PC-3 (cell line): ENCODE measurements around the gene USP53. TPM values are rescaled to one million over a fixed set of nuclear protein-coding genes. Genes with fewer than 3 reads are reported as not detected.

Source experiments
- ATAC-seq: fragments of 200-7000 bp; cut with Tn5 transposase; 2 replicates; pipeline ENCODE4 v1.9.1; 2020; ENCODE audit warnings: mild to moderate bottlenecking, moderate library complexity
- BruUV-seq: library from RNA; stranded (reverse); fragments of 400-500 nt; replicated peaks from 2 replicates; lab custom pipeline; 2021; lab: Mats Ljungman, UMichigan
- CTCF ChIA-PET: fragments of 300-600 bp; sonication (Branson Sonifier 250); formaldehyde crosslinking; loops from one replicate; lab custom pipeline; 2022; ENCODE audit warnings: antibody characterized with exemption; lab: Charles Lee
- POLR2A ChIA-PET: fragments of 300-600 bp; sonication (Branson Sonifier 250); formaldehyde crosslinking; loops from one replicate; lab custom pipeline; 2022; ENCODE audit warnings: antibody characterized with exemption; ENCODE audit not compliant: unreplicated experiment; lab: Charles Lee
- DNase-seq: peaks from one replicate; pipeline ENCODE4 v3.0.0-alpha.2; 2015
- H2AFZ ChIP-seq: fragments of 300-600 bp; sonication (generic); 2 replicates; pipeline ENCODE4 v1.6.0; 2016; ENCODE audit warnings: antibody characterized with exemption, low read length
- H3F3A ChIP-seq: fragments of 300-600 bp; sonication (generic); one replicate; pipeline ENCODE4 v1.6.0; 2017; ENCODE audit warnings: antibody characterized with exemption, low read length, control low read depth, mild to moderate bottlenecking; ENCODE audit not compliant: unreplicated experiment
- H3K27ac ChIP-seq: fragments of 300-600 bp; sonication (generic); 2 replicates; pipeline ENCODE4 v1.5.1; 2016; ENCODE audit warnings: mild to moderate bottlenecking, low read length
- H3K27me3 ChIP-seq: fragments of 300-600 bp; sonication (generic); 2 replicates; pipeline ENCODE4 v1.6.1; 2016; ENCODE audit warnings: low read length, mixed read lengths
- H3K36me3 ChIP-seq: fragments of 300-600 bp; sonication (generic); 2 replicates; pipeline ENCODE4 v1.6.1; 2016; ENCODE audit warnings: low read depth, mixed run types, low read length, mixed read lengths
- H3K4me1 ChIP-seq: fragments of 300-600 bp; sonication (generic); 2 replicates; pipeline ENCODE4 v1.5.1; 2016; ENCODE audit warnings: low read length; ENCODE audit not compliant: insufficient read depth
- H3K4me2 ChIP-seq: fragments of 300-600 bp; sonication (generic); 2 replicates; pipeline ENCODE4 v1.6.0; 2016; ENCODE audit warnings: low read length
- H3K4me3 ChIP-seq: fragments of 300-600 bp; sonication (generic); 2 replicates; pipeline ENCODE4 v1.5.1; 2016; ENCODE audit warnings: mild to moderate bottlenecking, low read length, mixed read lengths
- H3K79me2 ChIP-seq: fragments of 300-600 bp; sonication (generic); 2 replicates; pipeline ENCODE4 v1.6.1; 2017; ENCODE audit warnings: low read length, mixed read lengths
- H3K9ac ChIP-seq: fragments of 300-600 bp; sonication (generic); 2 replicates; pipeline ENCODE4 v1.6.0; 2016; ENCODE audit warnings: mild to moderate bottlenecking, low read length
- H3K9me2 ChIP-seq: fragments of 300-600 bp; sonication (generic); replicated peaks from 2 replicates; pipeline ENCODE4 v1.6.1; 2016; ENCODE audit warnings: mixed run types, low read length, mixed read lengths
- H3K9me3 ChIP-seq: fragments of 300-600 bp; sonication (generic); 2 replicates; pipeline ENCODE4 v1.6.1; 2016; ENCODE audit warnings: low read length, mixed read lengths
- H4K20me1 ChIP-seq: fragments of 300-600 bp; sonication (generic); 2 replicates; pipeline ENCODE4 v1.6.1; 2016; ENCODE audit warnings: low read length, mixed read lengths
- EZH2 ChIP-seq: fragments of 300-600 bp; sonication (generic); IDR thresholded peaks from one replicate; pipeline ENCODE4 v1.6.1; 2017; ENCODE audit warnings: antibody characterized with exemption, mild to moderate bottlenecking, low read length; ENCODE audit not compliant: unreplicated experiment
- EZH2phosphoT487 ChIP-seq: fragments of 300-600 bp; sonication (generic); IDR thresholded peaks from 2 replicates; pipeline ENCODE4 v1.6.1; 2018; ENCODE audit warnings: mild to moderate bottlenecking, antibody characterized with exemption, low read length, borderline replicate concordance
- intact Hi-C: fragments of 100-400 bp; cut with micrococcal nuclease; formaldehyde crosslinking; loops from 2 replicates; pipeline ENCODE4 v1.9.0; 2023
- total RNA-seq: library from RNA; depleted of rRNA; stranded (reverse); fragments of >200 nt; gene quantifications from 2 replicates; pipeline ENCODE4 v1.2.3, GENCODE V29; 2014
- TF ChIP-seq, protein P1 (sequence below): fragments of 300-600 bp; sonication (generic); conservative IDR thresholded peaks from 2 replicates; pipeline ENCODE4 v1.5.1; 2017; ENCODE audit warnings: antibody characterized with exemption, low read depth, mild to moderate bottlenecking, low read length

USP53 gene
- total RNA-seq, 1 experiment from 2014 or later, result 8.7 TPM

DNA sequence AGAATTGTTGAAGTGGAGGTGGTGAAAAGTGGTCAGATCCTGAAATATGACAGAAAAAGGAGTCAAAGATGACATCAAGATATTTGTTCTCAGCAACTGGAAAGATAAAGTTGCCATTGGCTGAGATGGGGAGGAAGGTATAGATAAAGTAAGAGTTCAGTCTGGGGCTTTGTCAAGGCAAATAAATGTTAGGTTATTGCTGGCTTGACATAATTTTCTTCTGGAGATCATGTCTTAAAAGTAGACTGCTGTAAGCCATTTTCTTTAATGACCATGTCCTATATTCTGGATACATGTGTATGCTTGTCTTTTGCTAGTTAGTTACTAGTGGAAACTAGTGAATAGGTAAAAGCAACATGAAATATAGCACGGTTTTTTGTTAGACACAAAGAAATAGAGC lies 5.6 kb downstream of the USP53 start:
- DNase-seq (no peak), ATAC-seq (no peak)
- no peak overlapping the region for H3K9ac ChIP-seq
- peaks cover 17% of the 10 kb centered on the region for H4K20me1 ChIP-seq
- ChIA-PET CTCF (no interaction called here), POLR2A (no interaction called here)
- no peaks in the 10 kb centered on the region for H3F3A ChIP-seq
- H2AFZ ChIP-seq, result no peak overlapping the region
- no peak overlapping the region for H3K4me3 ChIP-seq
- H3K36me3 ChIP-seq, result peaks cover 8% of the 10 kb centered on the region; the same call in 1 of the 2 replicates
- peaks cover 67% of the 10 kb centered on the region for H3K79me2 ChIP-seq
- H3K4me1 ChIP-seq, result peaks cover 6% of the 10 kb centered on the region; the same call in 1 of the 2 replicates
- intact Hi-C loops, result no loop called here
- H3K9me2 ChIP-seq, result no peaks in the 10 kb centered on the region
- H3K9me3 ChIP-seq, result no peaks in the 10 kb centered on the region
- no peaks in the 10 kb centered on the region for H3K27me3 ChIP-seq
- TF ChIP-seq, protein P1, sequence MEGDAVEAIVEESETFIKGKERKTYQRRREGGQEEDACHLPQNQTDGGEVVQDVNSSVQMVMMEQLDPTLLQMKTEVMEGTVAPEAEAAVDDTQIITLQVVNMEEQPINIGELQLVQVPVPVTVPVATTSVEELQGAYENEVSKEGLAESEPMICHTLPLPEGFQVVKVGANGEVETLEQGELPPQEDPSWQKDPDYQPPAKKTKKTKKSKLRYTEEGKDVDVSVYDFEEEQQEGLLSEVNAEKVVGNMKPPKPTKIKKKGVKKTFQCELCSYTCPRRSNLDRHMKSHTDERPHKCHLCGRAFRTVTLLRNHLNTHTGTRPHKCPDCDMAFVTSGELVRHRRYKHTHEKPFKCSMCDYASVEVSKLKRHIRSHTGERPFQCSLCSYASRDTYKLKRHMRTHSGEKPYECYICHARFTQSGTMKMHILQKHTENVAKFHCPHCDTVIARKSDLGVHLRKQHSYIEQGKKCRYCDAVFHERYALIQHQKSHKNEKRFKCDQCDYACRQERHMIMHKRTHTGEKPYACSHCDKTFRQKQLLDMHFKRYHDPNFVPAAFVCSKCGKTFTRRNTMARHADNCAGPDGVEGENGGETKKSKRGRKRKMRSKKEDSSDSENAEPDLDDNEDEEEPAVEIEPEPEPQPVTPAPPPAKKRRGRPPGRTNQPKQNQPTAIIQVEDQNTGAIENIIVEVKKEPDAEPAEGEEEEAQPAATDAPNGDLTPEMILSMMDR, result no peak
- TF ChIP-seq EZH2 (no peak), EZH2phosphoT487 (no peak)
- no peak overlapping the region for H3K27ac ChIP-seq
- no peak overlapping the region for H3K4me2 ChIP-seq
- no TSS peak for BruUV-seq

DNA sequence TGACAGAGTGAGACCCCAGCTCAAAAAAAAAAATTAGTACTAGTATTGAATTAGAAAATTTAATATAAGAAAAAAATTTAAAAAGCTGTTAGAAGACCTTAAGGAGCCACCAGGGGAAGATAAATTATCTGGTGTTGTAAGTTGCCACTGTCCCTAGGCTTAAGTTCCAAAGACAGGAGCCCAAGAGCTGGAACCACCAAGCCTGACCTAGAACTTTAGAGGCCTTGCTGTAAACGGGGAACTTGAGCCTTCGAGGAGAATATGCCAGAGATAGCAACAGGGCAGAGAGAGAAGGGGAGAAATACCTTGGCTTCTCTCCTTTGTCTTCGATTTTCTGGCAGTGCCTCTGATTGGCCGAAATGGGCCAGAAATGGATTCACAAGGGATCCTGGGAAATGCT lies 8.9 kb downstream of the USP53 start:
- ATAC-seq, result no peak
- H3K9me3 ChIP-seq, result no peaks in the 10 kb centered on the region
- no peak overlapping the region for H3K9ac ChIP-seq
- no peak overlapping the region for H3K27ac ChIP-seq
- H3K4me1 ChIP-seq, result peaks cover 6% of the 10 kb centered on the region; the same call in 1 of the 2 replicates
- intact Hi-C loops, result no loop called here
- no peak for TF ChIP-seq EZH2phosphoT487
- TF ChIP-seq EZH2, result no peak
- TF ChIP-seq, protein P1, result no peak
- H3K36me3 ChIP-seq, result peaks cover 8% of the 10 kb centered on the region; the same call in 1 of the 2 replicates
- no peak for DNase-seq
- peaks cover 6% of the 10 kb centered on the region; the same call in 1 of the 2 replicates for H4K20me1 ChIP-seq
- H3K79me2 ChIP-seq, result peaks cover 38% of the 10 kb centered on the region
- no peak overlapping the region for H3K4me3 ChIP-seq
- no TSS peak for BruUV-seq
- no peaks in the 10 kb centered on the region for H3F3A ChIP-seq
- H3K9me2 ChIP-seq, result no peaks in the 10 kb centered on the region
- ChIA-PET POLR2A (no interaction called here), CTCF (no interaction called here)
- no peak overlapping the region for H3K4me2 ChIP-seq
- H3K27me3 ChIP-seq, result no peaks in the 10 kb centered on the region
- H2AFZ ChIP-seq, result no peak overlapping the region

DNA sequence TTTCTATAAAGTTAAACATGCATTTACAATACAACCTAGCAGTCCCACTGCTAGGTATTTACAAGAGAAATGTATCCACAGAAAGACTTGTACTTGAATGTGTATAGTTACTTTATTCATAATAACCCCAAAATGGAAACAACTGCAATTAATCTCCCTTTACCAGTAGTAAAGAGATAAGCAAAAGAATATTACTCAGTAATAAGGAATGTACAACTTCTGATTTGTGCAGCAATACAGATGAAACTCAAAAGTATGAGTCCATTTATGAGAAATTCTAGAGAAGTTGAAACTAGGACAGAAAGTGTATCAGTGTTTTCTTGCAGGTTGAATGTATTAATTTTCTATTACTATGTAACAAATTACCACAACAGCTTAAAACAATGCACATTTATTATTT lies 15.2 kb downstream of the USP53 start:
- DNase-seq, result no peak
- no peak overlapping the region for H2AFZ ChIP-seq
- no peaks in the 10 kb centered on the region for H3K36me3 ChIP-seq
- no peaks in the 10 kb centered on the region for H3K27me3 ChIP-seq
- TF ChIP-seq EZH2phosphoT487 (no peak), EZH2 (no peak)
- TF ChIP-seq, protein P1, result no peak
- ChIA-PET POLR2A (no interaction called here), CTCF (no interaction called here)
- peaks cover 19% of the 10 kb centered on the region for H3K79me2 ChIP-seq
- H3K4me1 ChIP-seq, result no peaks in the 10 kb centered on the region
- intact Hi-C loops, result no loop called here
- no peak overlapping the region for H3K4me2 ChIP-seq
- H3K9ac ChIP-seq, result no peak overlapping the region
- no peak overlapping the region for H3K4me3 ChIP-seq
- no peaks in the 10 kb centered on the region for H3K9me2 ChIP-seq
- H3K9me3 ChIP-seq, result no peaks in the 10 kb centered on the region
- no peaks in the 10 kb centered on the region for H4K20me1 ChIP-seq
- no peak for ATAC-seq
- no peaks in the 10 kb centered on the region for H3F3A ChIP-seq
- H3K27ac ChIP-seq, result no peak overlapping the region
- BruUV-seq, result no TSS peak
